Vagina (tissue), 2 donors: ENCODE data around the gene CNKSR2. TPM values are rescaled to one million over a fixed set of nuclear protein-coding genes. Genes with fewer than 3 reads are reported as not detected.

Experiments used
- DNase-seq, 2 donors: peaks; one replicate each; pipeline ENCODE4 v3.0.0-alpha.2; 2017; ENCODE audit errors: extremely low spot score in 2 of 2
- H3K27ac ChIP-seq: fragments of 200-600 bp; sonication (generic); one replicate; pipeline ENCODE4 v1.5.1; 2019
- H3K27me3 ChIP-seq: fragments of 200-600 bp; sonication (generic); one replicate; pipeline ENCODE4 v1.5.1; 2019
- H3K36me3 ChIP-seq, 2 donors: fragments of 200-600 bp; sonication (generic); one replicate each; pipeline ENCODE4 v1.5.1; 2017 to 2019
- H3K4me1 ChIP-seq: fragments of 200-600 bp; sonication (generic); one replicate; pipeline ENCODE4 v1.5.1; 2019
- H3K4me3 ChIP-seq, 2 donors: fragments of 200-600 bp; sonication (generic); 1 replicate in 1 of 2; 2 replicates in 1 of 2; pipeline ENCODE4 v1.5.1; 2016 to 2019
- H3K9me3 ChIP-seq: fragments of 200-600 bp; sonication (generic); one replicate; pipeline ENCODE4 v1.5.1; 2019
- CTCF ChIP-seq, 3 experiments: fragments of 450-650 bp in 2 of 3; fragments of 200-600 bp in 1 of 3; sonication (generic) in 1 of 3; IDR thresholded peaks; one replicate each; pipeline ENCODE4 v1.5.1; 2017 to 2019; ENCODE audit warnings: antibody characterized with exemption in 3 of 3, mild to moderate bottlenecking in 2 of 3, moderate library complexity in 2 of 3
- POLR2A ChIP-seq, 2 donors: fragments of 450-650 bp; IDR thresholded peaks; one replicate each; pipeline ENCODE4 v1.6.1; 2017; ENCODE audit warnings: antibody characterized with exemption in 2 of 2, mild to moderate bottlenecking in 2 of 2, moderate library complexity in 2 of 2
- POLR2AphosphoS5 ChIP-seq, 2 donors: sonication (generic); formaldehyde crosslinking; IDR thresholded peaks; one replicate each; pipeline ENCODE4 v1.9.0; 2017; ENCODE audit warnings: antibody characterized with exemption in 2 of 2, mild to moderate bottlenecking in 2 of 2, low read depth in 1 of 2; ENCODE audit not compliant: insufficient read depth in 1 of 2
- intact Hi-C: fragments of 100-400 bp; cut with DNase I; formaldehyde crosslinking; loops from one replicate; pipeline ENCODE4 v1.15.1; 2023
- total RNA-seq: library from RNA; depleted of rRNA; stranded (reverse); fragments of >200 nt; gene quantifications from one replicate; pipeline ENCODE4 v1.2.3, GENCODE V29; 2016

Gene CNKSR2
- total RNA-seq, 1 donor from 2014 or later, result 4.2 TPM

- no peak overlapping the region for H3K27ac ChIP-seq
- H3K4me1 ChIP-seq, result no peaks in the 10 kb centered on the region
- H3K27me3 ChIP-seq, result no peaks in the 10 kb centered on the region
- DNase-seq, result no peak
- no peaks in the 10 kb centered on the region for H3K36me3 ChIP-seq
- intact Hi-C loops, result no loop called here
- H3K4me3 ChIP-seq, result no peak overlapping the region
- H3K9me3 ChIP-seq, result no peaks in the 10 kb centered on the region
- TF ChIP-seq POLR2AphosphoS5 (IDR thresholded peaks at IDR 0.05; ENCODE audit: insufficient read depth in 1 of 2, low read depth in 1 of 2) (no peak), CTCF (IDR thresholded peaks at IDR 0.05) (no peak), POLR2A (IDR thresholded peaks at IDR 0.05) (no peak)
These were observed 113.6 kb downstream of the CNKSR2 start for GRCh38 chrX:21487832-21488231.

- no peaks in the 10 kb centered on the region for H3K4me1 ChIP-seq
- no peak for DNase-seq
- TF ChIP-seq CTCF (IDR thresholded peaks at IDR 0.05) (no peak), POLR2AphosphoS5 (IDR thresholded peaks at IDR 0.05; ENCODE audit: insufficient read depth in 1 of 2, low read depth in 1 of 2) (no peak), POLR2A (IDR thresholded peaks at IDR 0.05) (no peak)
- no peaks in the 10 kb centered on the region for H3K9me3 ChIP-seq
- no peak overlapping the region for H3K4me3 ChIP-seq
- no peaks in the 10 kb centered on the region for H3K36me3 ChIP-seq
- intact Hi-C loops, result no loop called here
- H3K27me3 ChIP-seq, result no peaks in the 10 kb centered on the region
- no peak overlapping the region for H3K27ac ChIP-seq
These were observed 116.1 kb downstream of the CNKSR2 start for GRCh38 chrX:21490341-21490740.

GRCh38 chrX:21493226-21493830 is 119.1 kb downstream of the CNKSR2 start:
- no peak for DNase-seq
- no peaks in the 10 kb centered on the region for H3K36me3 ChIP-seq
- no peak overlapping the region for H3K27ac ChIP-seq
- H3K9me3 ChIP-seq, result no peaks in the 10 kb centered on the region
- no peak for TF ChIP-seq POLR2AphosphoS5 (IDR thresholded peaks at IDR 0.05; ENCODE audit: insufficient read depth in 1 of 2, low read depth in 1 of 2)
- TF ChIP-seq POLR2A (IDR thresholded peaks at IDR 0.05), result no peak
- no peak for TF ChIP-seq CTCF (IDR thresholded peaks at IDR 0.05)
- H3K27me3 ChIP-seq, result no peaks in the 10 kb centered on the region
- no peak overlapping the region for H3K4me3 ChIP-seq
- H3K4me1 ChIP-seq, result no peaks in the 10 kb centered on the region
- intact Hi-C loops, result no loop called here

DNA sequence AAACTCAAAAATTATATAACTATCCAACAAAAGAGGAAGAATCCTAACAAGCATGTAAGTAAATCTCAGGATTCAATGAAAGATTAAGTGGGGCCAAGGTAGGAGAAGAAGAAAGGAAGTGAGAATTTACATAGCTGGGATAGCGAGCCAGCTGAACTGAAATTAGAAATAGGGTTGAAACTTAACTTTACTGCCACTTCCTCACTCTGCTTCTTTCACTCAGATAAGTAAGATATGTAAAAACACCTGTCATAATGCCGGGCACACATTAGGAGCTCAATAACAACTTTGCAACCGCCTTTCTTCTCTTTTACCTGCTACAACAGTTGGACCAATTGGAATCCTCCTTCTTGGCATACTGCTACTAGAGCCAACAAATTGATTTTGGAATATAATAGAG is 129.4 kb downstream of the CNKSR2 start:
- intact Hi-C loops, result no loop called here
- no peaks in the 10 kb centered on the region for H3K27me3 ChIP-seq
- no peaks in the 10 kb centered on the region for H3K4me1 ChIP-seq
- H3K4me3 ChIP-seq, result no peak overlapping the region
- no peaks in the 10 kb centered on the region for H3K9me3 ChIP-seq
- H3K27ac ChIP-seq, result no peak overlapping the region
- DNase-seq, result no peak
- TF ChIP-seq POLR2AphosphoS5 (IDR thresholded peaks at IDR 0.05; ENCODE audit: insufficient read depth in 1 of 2, low read depth in 1 of 2) (no peak), CTCF (IDR thresholded peaks at IDR 0.05) (no peak), POLR2A (IDR thresholded peaks at IDR 0.05) (no peak)
- H3K36me3 ChIP-seq, result no peaks in the 10 kb centered on the region

DNA sequence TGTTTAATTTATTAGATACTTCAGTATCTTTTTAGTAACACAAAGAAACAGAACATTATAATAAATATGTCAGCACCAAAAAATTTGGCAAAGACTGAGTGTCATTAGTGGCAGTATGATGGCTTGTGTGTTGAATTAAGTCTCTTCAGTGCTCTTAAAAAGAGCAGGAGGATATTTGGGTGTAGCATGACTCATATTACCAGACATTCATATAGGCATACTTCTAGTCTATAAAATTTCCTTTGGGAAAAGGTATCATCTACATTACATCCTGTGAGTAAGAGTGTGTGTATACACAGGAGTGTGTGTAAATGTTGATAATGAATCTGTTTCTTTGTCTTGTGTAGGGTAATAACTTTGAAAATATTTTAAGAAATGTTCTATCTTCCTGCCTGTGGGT is 135.7 kb downstream of the CNKSR2 start:
- TF ChIP-seq CTCF (IDR thresholded peaks at IDR 0.05) (no peak), POLR2A (IDR thresholded peaks at IDR 0.05) (no peak), POLR2AphosphoS5 (IDR thresholded peaks at IDR 0.05; ENCODE audit: insufficient read depth in 1 of 2, low read depth in 1 of 2) (no peak)
- intact Hi-C loops, result no loop called here
- no peaks in the 10 kb centered on the region for H3K4me1 ChIP-seq
- H3K36me3 ChIP-seq, result no peaks in the 10 kb centered on the region
- no peaks in the 10 kb centered on the region for H3K9me3 ChIP-seq
- H3K27ac ChIP-seq, result no peak overlapping the region
- no peak for DNase-seq
- no peak overlapping the region for H3K4me3 ChIP-seq
- H3K27me3 ChIP-seq, result no peaks in the 10 kb centered on the region
